Stimulated activated CD4-positive, alpha-beta T cell treated with anti-CD3 and anti-CD28 coated beads, Interleukin-1b, Interleukin-23, amount 100 ng/mL, for 48 hours (primary cell): ENCODE measurements around the gene PRKAA1.
A peak's percentile ranks its signal among the peaks of the same experiment; 100 is the strongest.
"Not testable (repeated sequence)": the region's sequence is repeated elsewhere in the genome, so short reads cannot be mapped to it uniquely, and the experiment has no call there.

Experiments used
- DNase-seq: peaks from one replicate; pipeline ENCODE4 v3.0.0-alpha.2; 2020

Gene PRKAA1

GRCh38 chr5:40825461-40826043, 27.4 kb upstream of the PRKAA1 start:
- not testable (repeated sequence) for DNase-seq

- no peak for DNase-seq
These were observed 25.3 kb upstream of the PRKAA1 start for GRCh38 chr5:40823459-40823858.

GRCh38 chr5:40813698-40814281, 15.6 kb upstream of the PRKAA1 start:
- peak; percentile 72 for DNase-seq

DNA sequence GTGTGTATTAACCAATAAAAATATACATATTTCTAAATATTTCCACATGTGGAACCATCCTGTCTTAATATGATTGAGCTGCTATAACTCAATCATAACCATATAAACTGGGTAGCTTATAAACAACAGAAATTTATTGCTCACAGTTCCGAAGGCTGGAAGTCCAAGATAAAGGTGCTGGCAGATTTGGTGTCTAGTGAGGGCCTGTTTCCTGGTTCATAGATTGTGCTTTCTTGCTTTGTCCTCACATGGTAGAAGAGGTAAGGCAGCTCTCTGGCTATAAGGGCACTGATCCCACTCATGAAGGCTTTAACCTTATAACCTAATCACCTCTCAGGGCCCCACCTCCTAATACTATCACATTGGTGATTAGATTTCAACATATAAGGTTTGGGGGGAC, 14.0 kb upstream of the PRKAA1 start:
- no peak for DNase-seq

DNA sequence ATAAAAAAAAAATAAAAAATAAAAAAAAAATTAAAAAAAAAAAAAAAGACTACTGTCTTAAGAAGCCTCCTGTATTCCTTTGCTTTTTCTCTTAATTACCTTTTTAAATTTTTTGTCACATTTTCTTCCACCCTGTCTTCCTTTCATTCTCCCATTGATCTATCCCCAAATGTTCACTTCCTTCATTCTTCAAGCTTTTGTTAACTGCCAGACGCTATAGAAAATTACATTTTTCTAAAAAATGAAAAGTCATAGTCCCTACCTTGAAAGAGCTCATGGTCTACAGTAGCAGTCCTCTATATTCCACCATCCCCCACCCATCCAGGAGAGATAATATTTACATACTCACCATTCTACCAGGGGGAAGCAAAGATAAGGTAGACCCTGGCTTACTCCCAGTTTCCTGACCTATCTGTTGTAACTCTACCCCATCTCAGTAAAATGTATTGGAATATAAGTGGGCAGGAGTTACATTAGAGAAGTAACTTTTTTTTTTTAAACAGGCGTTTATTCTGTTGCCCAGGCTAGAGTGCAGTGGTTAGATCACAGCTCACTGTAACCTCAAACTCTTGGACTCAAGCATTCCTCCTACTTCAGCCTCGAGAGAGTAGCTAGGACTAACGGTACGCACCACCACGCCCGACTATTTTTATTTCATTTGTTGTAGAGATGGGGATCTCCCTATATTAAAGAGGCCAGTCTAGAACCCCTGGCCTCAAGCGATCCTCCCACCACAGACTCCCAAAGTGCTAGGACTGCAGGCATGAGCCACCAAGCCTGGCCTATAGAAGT, 3.8 kb upstream of the PRKAA1 start:
- DNase-seq: no peak

- no peak for DNase-seq
These were observed 1.1 kb upstream of the PRKAA1 start for GRCh38 chr5:40799258-40799657.

DNA sequence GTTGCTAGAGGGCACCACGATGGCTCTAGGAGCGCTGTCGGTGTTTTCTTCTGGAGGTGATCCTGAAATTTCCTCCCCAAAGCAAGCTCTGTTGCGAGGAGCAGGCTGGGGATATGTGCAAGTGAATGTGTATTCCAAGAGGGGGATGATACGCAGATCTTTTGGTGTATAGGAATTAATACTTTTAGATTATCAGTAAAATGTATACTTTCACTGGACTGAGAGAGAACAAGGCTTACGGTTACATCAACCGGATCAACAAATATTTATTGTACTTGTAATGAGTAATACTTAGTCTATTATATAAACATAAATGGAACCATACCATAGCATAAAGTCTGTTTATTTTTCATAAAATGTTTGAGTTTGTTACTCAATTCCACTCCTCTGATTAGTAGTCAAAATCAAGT, 632 bp upstream of the PRKAA1 start:
- no peak for DNase-seq

DNA sequence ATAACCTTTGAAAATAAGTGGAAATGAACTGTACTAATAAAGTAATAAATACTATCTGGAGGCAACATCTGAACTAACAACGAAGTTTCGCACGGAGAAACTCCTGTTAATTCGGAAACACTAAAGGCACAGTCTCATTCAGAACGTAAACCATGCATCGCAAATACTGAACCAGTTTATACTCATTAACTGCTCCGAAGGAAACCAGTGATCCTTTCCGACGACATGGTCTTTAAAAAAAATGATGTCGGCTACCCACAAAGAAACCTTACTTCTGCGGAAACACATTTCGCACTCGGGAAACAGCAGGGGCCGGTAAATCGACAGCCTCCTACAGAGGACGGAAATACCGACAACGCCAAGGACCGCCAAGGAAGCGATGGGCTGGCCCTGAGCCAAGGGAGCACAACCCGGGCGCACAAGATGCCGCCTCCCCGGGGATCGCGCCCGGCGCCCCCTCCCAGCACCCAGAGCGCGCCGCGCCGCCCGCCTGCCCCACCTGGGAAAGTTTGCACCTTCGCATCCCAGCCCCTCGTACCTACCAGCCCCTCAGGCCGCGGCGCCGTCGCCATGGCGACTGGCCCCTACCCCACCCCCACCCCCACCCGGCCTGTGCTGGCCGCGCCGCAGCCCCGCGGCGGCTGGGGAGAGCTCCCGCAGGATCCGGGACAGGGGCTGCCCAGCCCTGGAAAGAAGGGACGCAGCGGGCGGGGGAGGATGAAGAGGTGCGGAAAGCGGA, 732 bp downstream of the PRKAA1 start:
- peak; percentile 76 for DNase-seq

DNA sequence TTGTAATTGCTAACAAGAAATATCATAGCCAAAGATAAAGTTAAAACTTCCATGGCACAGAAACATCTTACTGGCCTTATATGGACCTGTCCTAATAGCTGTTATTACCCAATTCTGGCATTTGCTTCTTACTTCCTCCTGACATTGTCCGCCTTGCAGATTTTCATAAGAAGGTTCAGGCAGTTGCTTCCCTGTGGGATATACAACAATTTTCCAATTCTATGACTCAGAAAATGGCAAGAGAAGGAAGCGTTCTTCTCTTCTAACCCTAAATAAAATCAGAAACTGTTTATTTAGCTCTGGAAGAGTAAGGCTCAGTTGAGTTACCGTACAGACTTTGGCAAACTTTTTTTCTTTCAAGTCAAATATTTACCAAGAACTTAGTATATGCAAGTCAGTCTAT, 1.7 kb downstream of the PRKAA1 start:
- no peak for DNase-seq

DNA sequence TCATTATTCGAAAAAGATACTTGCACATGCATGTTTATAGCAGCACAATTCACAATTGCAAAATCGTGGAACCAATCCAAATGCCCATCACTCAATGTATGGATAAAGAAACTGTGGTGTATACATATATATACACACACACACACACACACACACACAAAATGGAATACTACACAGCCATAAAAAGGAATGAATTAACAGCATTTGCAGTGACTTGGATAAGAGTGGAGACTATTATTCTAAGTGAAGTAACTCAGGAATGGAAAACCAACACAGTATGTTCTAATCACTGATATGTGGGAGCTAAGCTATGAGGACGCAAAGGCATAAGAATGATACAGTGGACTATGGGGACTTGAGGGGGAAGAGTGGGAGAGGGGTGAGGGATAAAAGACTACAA, 3.3 kb downstream of the PRKAA1 start:
- not testable (repeated sequence) for DNase-seq

DNA sequence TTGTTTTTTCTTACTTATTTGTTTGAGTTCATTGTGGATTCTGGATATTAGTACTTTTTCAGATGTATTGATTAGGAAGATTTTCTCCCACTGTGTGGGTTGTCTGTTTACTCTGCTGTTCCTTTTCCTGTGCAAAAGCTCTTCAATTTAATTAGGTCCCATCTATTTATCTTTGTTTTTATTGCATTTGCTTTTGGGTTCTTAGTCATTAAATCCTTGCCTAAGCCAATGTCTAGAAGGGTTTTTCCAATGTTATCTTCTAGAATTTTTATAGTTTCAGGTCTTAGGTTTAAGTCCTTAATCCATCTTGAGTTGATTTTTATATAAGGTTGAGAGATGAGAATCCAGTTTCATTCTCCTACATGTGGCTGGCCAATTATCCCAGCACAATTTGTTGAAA, 3.8 kb downstream of the PRKAA1 start:
- DNase-seq: not testable (repeated sequence)

GRCh38 chr5:40792691-40793090, 5.5 kb downstream of the PRKAA1 start:
- not testable (repeated sequence) for DNase-seq

- no peak for DNase-seq
These were observed 6.4 kb downstream of the PRKAA1 start for GRCh38 chr5:40791715-40792139.

- DNase-seq: no peak
These were observed 7.1 kb downstream of the PRKAA1 start for GRCh38 chr5:40790947-40791593.

DNA sequence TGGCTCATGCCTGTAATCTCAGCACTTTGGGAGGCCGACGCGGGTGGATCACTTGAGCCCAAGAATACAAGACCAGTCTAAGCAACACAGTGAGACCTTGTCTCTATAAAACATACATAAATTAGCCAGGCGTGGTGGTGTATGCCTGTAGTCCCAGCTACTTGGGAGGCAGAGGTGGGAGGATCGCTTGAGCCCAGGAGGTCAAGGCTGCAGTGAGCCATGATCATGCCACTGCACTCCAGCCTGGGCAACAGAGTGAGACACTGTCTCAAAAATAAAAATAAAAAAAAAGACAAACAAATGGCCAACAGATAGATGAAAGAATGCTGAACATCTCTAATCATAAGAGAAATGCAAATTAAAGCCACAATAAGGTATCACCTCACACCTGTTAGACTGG, 9.2 kb downstream of the PRKAA1 start:
- DNase-seq: not testable (repeated sequence)

- no peak for DNase-seq
These were observed 10.2 kb downstream of the PRKAA1 start for GRCh38 chr5:40787986-40788385.

DNA sequence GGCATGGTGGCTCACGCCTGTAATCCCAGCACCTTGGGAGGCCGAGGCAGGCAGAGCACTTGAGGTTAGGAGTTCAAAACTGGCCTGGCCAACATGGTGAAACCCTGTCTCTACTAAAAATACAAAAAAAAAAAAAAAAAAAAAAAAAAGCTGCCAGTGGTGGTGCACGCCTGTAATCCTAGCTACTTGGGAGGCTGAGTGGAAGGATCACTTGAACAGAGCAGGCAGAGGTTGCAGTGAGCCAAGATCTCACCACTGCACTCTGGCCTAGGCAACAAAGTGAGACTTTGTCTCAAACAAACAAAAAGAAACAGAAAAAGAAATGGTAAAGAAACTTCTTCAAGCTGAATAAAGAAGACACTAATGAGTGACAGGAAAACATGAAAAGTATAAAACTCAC, 11.5 kb downstream of the PRKAA1 start:
- DNase-seq: not testable (repeated sequence)

DNA sequence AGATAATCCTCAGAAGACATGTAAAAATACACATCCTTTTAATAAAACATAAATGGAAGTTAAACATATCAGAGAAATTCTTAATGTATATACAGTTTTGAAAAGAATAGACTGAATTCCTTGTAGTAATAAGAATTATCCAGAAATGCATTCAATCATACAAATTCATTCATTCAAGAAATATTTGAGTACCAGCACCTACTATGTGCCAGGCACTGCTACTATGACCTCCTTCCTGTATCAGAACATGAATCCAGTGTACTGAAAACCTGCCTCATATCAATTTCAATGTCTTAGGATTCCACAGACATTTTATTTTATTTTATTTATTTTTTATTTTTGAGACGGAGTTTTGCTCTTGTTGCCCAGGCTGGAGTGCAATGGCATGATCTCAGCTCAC, 13.3 kb downstream of the PRKAA1 start:
- no peak for DNase-seq

DNA sequence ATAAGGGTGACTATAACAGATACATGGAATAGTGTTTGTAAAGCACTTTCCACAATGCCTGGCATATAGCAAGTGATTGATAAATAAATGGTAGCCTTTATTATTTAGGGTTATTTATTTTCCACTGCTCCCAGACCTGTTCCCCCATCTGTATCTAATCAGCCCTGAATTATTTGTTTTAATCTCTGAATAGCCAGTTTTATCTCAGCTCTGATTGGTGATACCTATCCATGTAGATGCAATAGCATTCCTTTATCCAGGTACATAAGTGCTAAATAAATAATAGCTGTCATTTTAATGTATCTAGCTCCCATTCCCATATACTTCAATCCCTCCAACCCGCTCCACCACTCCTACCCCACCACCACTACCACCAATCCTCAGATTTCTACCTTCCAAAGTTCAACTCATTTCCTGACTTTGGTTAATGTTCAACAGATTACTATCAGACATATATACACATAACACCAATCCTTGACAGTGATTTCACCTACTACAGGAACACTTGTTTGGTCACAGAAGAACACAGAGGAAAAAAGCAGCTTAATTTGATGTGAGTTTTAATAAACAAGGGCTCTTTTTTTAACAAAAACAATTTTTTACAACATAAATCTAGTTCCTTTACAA, 14.0 kb downstream of the PRKAA1 start:
- DNase-seq: no peak

DNA sequence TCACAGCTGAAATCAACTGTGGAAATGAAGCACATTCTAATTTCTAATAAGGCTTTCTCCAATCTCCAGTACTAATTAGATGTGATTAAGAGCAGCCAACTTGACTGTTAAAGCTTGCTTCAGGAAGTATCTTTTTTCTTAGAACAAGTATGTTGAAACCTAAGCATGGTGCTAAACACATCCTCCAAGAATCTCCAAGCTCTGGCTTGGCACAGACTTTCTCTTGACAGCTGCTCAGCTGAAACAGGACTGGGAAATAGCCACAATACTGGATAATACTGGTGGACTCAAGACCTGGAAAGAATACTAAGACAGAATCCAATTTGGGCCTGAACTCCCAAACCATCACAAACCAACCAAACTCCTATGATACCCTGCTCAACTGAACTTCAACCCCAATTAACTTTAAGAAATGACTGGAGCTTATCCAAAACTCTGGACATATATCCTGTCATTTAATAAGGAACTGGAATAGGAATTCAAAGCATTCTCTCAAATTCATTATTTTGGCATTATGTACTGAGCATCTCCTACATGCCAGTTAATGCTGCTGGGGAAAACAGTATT, 16.2 kb downstream of the PRKAA1 start:
- DNase-seq: no peak

- no peak for DNase-seq
These were observed 17.3 kb downstream of the PRKAA1 start for GRCh38 chr5:40780858-40781257.

DNA sequence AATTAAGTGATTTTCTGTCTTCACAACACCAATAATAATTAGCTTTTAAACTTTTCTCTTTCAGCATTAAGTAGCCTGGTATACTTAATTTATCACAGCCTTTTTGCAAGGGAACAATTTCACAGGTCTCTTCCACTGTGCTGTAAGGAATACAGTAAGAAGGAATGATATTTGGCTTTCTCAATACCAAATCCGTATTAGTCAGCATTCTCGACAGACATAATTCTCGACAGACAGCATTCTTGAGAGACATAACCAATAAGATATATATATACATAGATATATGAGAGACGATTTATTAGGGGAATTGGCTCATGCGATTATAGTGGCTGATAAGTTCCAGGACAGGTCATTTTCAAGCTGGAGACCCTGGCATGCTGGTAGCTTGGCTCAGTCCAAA, 18.0 kb downstream of the PRKAA1 start:
- DNase-seq: no peak
